ENCODE data around the gene PHAX.

Gene PHAX

GRCh38 chr5:126624534-126624933, 23.8 kb downstream of the PHAX start:
- no peak for TF ChIP-seq CTCF (IDR thresholded peaks at IDR 0.05)
- H3K27ac ChIP-seq, result no peak overlapping the region
- H3K4me3 ChIP-seq, result no peak overlapping the region
- DNase-seq (ENCODE audit: low spot score), result no peak

- no peak for TF ChIP-seq CTCF (IDR thresholded peaks at IDR 0.05)
- H3K27ac ChIP-seq, result no peak overlapping the region
- no peak for DNase-seq (ENCODE audit: low spot score)
- no peak overlapping the region for H3K4me3 ChIP-seq
Observed at GRCh38 chr5:126628102-126628501, 27.4 kb downstream of the PHAX start.

- H3K4me3 ChIP-seq, result no peak overlapping the region
- no peak for DNase-seq (ENCODE audit: low spot score)
- no peak for TF ChIP-seq CTCF (IDR thresholded peaks at IDR 0.05)
- no peak overlapping the region for H3K27ac ChIP-seq
Observed at GRCh38 chr5:126631920-126632319, 31.2 kb downstream of the PHAX start.

- no peak overlapping the region for H3K27ac ChIP-seq
- no peak overlapping the region for H3K4me3 ChIP-seq
- TF ChIP-seq CTCF (IDR thresholded peaks at IDR 0.05), result no peak
- no peak for DNase-seq (ENCODE audit: low spot score)
Observed at GRCh38 chr5:126633552-126633951, 32.8 kb downstream of the PHAX start.

- no peak for DNase-seq (ENCODE audit: low spot score)
- Histone ChIP-seq H3K27ac (no peak overlapping the region), H3K4me3 (no peak overlapping the region)
- no peak for TF ChIP-seq CTCF (IDR thresholded peaks at IDR 0.05)
Observed at GRCh38 chr5:126635585-126635984, 34.8 kb downstream of the PHAX start.

- DNase-seq (ENCODE audit: low spot score), result no peak
- no peak for TF ChIP-seq CTCF (IDR thresholded peaks at IDR 0.05)
- Histone ChIP-seq H3K27ac (no peak overlapping the region), H3K4me3 (no peak overlapping the region)
Observed at GRCh38 chr5:126636956-126637355, 36.2 kb downstream of the PHAX start.

GRCh38 chr5:126640866-126641265, 40.1 kb downstream of the PHAX start:
- no peak for TF ChIP-seq CTCF (IDR thresholded peaks at IDR 0.05)
- H3K4me3 ChIP-seq, result no peak overlapping the region
- no peak overlapping the region for H3K27ac ChIP-seq
- no peak for DNase-seq (ENCODE audit: low spot score)
